GM12878 (cell line): ENCODE measurements around the gene TARS3. TPM values are rescaled to one million over a fixed set of nuclear protein-coding genes. Genes with fewer than 3 reads are reported as not detected.
A peak's percentile ranks its signal among the peaks of the same experiment; 100 is the strongest.

Experiments
- BHLHE40 ChIP-seq, 2 experiments: fragments of 450-650 bp in 1 of 2; IDR thresholded peaks; 2 replicates each; pipeline ENCODE4 v1.6.1; 2011 to 2017; ENCODE audit warnings: low read depth in 2 of 2, borderline replicate concordance in 1 of 2, improper control_type of control experiment in 1 of 2, low read length in 1 of 2, mild to moderate bottlenecking in 1 of 2
- CBFB ChIP-seq: IDR thresholded peaks from 2 replicates; pipeline ENCODE4 v1.6.1; 2016; ENCODE audit warnings: antibody characterized with exemption, low read depth
- CEBPB ChIP-seq, 2 experiments: fragments of 150-350 bp in 1 of 2; IDR thresholded peaks; 2 replicates each; pipeline ENCODE4 v1.6.1; 2012 to 2014; ENCODE audit warnings: low read depth in 2 of 2, low read length in 2 of 2, borderline replicate concordance in 1 of 2, inconsistent platforms in 1 of 2
- CREM ChIP-seq: IDR thresholded peaks from 2 replicates; pipeline ENCODE4 v1.6.1; 2014; ENCODE audit warnings: antibody characterized with exemption, low read depth
- EED ChIP-seq: sonication (generic); IDR thresholded peaks from 2 replicates; pipeline ENCODE4 v1.6.1; 2016; ENCODE audit warnings: antibody characterized with exemption, low read depth
- HDAC6 ChIP-seq: fragments of 200-600 bp; sonication (generic); IDR thresholded peaks from one replicate; pipeline ENCODE4 v1.8.0; 2017; ENCODE audit warnings: antibody characterized with exemption; ENCODE audit not compliant: unreplicated experiment
- MTA2 ChIP-seq: fragments of 450-650 bp; IDR thresholded peaks from 2 replicates; pipeline ENCODE4 v1.6.1; 2016; ENCODE audit warnings: low read depth, mild to moderate bottlenecking, moderate library complexity
- MXI1 ChIP-seq: fragments of 150-350 bp; IDR thresholded peaks from 2 replicates; pipeline ENCODE4 v1.6.1; 2011; ENCODE audit warnings: low read depth, mild to moderate bottlenecking, inconsistent platforms, low read length, improper control_type of control experiment
- MYC ChIP-seq: IDR thresholded peaks from 2 replicates; pipeline ENCODE4 v1.6.1; 2011; ENCODE audit warnings: mild to moderate bottlenecking, low read length, moderate library complexity, inconsistent platforms; ENCODE audit not compliant: insufficient read depth, insufficient replicate concordance, insufficient read length, severe bottlenecking
- NFIC ChIP-seq: IDR thresholded peaks from 2 replicates; pipeline ENCODE4 v1.6.1; 2012; ENCODE audit warnings: low read depth, mild to moderate bottlenecking, inconsistent platforms, low read length, moderate library complexity
- NR2C2 ChIP-seq: IDR thresholded peaks from 2 replicates; pipeline ENCODE4 v1.6.1; 2011; ENCODE audit warnings: borderline replicate concordance, low read depth; ENCODE audit not compliant: control insufficient read depth, insufficient read length
- RUNX3 ChIP-seq: IDR thresholded peaks from 2 replicates; pipeline ENCODE4 v1.6.1; 2012; ENCODE audit warnings: low read length, inconsistent platforms
- SIN3A ChIP-seq: IDR thresholded peaks from 2 replicates; pipeline ENCODE4 v1.6.1; 2012; ENCODE audit warnings: low read depth, low read length, improper control_type of control experiment
- ZNF622 ChIP-seq: fragments of 450-650 bp; IDR thresholded peaks from 2 replicates; pipeline ENCODE4 v1.6.1; 2017; ENCODE audit warnings: mild to moderate bottlenecking, inconsistent platforms
- polyA plus RNA-seq, 11 experiments: library from polyadenylated mRNA; depleted of rRNA in 4 of 11; unstranded in 6 of 11; stranded (reverse) in 5 of 11; fragments of >200 nt; fragmentation: Nextera tagmentation in 4 of 11; fragmentation: Illumina TruSeq in 1 of 11; extraction: Ambion mirVana in 4 of 11; extraction: Trizol in 1 of 11; gene quantifications; 1 replicate in 1 of 11; 2 replicates in 10 of 11; pipeline versions ENCODE4 v1.2.1 to v1.2.3, GENCODE V29; 2011 to 2016; ENCODE audit warnings: inconsistent platforms in 2 of 11, missing spikeins in 2 of 11, low read depth in 1 of 11
- total RNA-seq, 4 experiments: library from RNA; depleted of rRNA in 3 of 4; stranded (reverse); fragments of >200 nt in 3 of 4; fragmentation: Illumina TruSeq in 1 of 4; extraction: Trizol in 1 of 4; gene quantifications; 2 replicates each; pipeline versions ENCODE4 v1.2.1 to v1.2.3, GENCODE V29; 2013 to 2021
- TF ChIP-seq, protein P1 (sequence below): fragments of 450-650 bp; IDR thresholded peaks from 2 replicates; pipeline ENCODE4 v1.6.1; 2017; ENCODE audit warnings: antibody characterized with exemption, mild to moderate bottlenecking, moderate library complexity
- TF ChIP-seq, protein P2 (sequence below): IDR thresholded peaks from 2 replicates; pipeline ENCODE4 v1.6.1; 2011; ENCODE audit warnings: low read depth, low read length, improper control_type of control experiment, borderline replicate concordance

TARS3 gene
- total and polyA plus RNA-seq, 10 of the 15 experiments (the other 5 are each of a cell fraction or from before 2014, with no cell fraction given) = 1.4 to 7.8 (median 5.3) TPM

DNA sequence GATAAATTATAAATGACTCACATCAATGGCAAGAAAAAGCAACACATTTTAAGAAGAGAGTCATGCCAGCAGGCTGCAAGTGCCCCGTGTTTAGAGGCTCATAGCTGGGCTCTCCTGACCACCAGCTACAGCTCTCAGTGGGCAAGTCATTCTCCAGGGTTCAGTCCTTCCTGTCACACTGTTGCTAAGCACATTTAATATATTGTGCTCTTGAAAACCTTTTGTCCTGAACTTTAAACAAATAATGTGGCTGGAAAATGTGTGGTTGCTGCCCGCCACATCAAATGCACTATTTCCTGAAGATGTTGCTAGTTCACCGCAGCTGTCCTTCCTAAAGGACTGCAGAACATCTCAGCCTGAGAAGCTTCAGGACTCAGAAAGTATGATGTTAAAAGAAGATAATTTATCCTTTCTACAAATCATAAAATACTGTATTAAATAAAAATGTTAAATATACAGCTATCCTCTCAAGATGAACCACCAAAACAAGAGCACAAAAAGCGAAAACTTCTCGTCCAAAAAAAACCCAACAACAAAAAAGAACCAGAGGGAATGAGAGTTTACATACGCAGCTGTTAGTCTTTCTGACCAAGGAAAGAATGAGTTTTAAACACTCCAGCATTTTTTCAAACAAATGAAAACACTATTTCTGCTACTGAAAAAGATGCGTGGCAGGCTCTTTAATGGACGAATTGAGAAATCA lies 951 bp downstream of the TARS3 start (continued):
- TF ChIP-seq, protein P1, sequence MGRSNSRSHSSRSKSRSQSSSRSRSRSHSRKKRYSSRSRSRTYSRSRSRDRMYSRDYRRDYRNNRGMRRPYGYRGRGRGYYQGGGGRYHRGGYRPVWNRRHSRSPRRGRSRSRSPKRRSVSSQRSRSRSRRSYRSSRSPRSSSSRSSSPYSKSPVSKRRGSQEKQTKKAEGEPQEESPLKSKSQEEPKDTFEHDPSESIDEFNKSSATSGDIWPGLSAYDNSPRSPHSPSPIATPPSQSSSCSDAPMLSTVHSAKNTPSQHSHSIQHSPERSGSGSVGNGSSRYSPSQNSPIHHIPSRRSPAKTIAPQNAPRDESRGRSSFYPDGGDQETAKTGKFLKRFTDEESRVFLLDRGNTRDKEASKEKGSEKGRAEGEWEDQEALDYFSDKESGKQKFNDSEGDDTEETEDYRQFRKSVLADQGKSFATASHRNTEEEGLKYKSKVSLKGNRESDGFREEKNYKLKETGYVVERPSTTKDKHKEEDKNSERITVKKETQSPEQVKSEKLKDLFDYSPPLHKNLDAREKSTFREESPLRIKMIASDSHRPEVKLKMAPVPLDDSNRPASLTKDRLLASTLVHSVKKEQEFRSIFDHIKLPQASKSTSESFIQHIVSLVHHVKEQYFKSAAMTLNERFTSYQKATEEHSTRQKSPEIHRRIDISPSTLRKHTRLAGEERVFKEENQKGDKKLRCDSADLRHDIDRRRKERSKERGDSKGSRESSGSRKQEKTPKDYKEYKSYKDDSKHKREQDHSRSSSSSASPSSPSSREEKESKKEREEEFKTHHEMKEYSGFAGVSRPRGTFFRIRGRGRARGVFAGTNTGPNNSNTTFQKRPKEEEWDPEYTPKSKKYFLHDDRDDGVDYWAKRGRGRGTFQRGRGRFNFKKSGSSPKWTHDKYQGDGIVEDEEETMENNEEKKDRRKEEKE = no peak
- peak; percentile 70 for TF ChIP-seq MXI1
- TF ChIP-seq CREM = 0 out of 2 replicates have a peak, but pooled peaks have one; percentile 35
- TF ChIP-seq RUNX3 = peak; percentile 98
- TF ChIP-seq NR2C2 = no peak
- TF ChIP-seq EED = peak; percentile 60
- TF ChIP-seq CBFB = peak; percentile 63; the same call in 1 of the 2 replicates
- TF ChIP-seq, protein P2, sequence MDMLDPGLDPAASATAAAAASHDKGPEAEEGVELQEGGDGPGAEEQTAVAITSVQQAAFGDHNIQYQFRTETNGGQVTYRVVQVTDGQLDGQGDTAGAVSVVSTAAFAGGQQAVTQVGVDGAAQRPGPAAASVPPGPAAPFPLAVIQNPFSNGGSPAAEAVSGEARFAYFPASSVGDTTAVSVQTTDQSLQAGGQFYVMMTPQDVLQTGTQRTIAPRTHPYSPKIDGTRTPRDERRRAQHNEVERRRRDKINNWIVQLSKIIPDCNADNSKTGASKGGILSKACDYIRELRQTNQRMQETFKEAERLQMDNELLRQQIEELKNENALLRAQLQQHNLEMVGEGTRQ = no peak
- TF ChIP-seq CEBPB (IDR thresholded peaks at IDR 0.05; ENCODE audit: borderline replicate concordance in 1 of 2, low read depth in 2 of 2, low read length in 2 of 2) = no peak
- TF ChIP-seq HDAC6 = no peak
- no peak for TF ChIP-seq MTA2
- TF ChIP-seq ZNF622 = no peak
- TF ChIP-seq BHLHE40 (IDR thresholded peaks at IDR 0.05; ENCODE audit: borderline replicate concordance in 1 of 2, low read depth in 2 of 2, low read length in 1 of 2) = peak; percentile 32 to 54; a peak in 2 of 4 replicates
- TF ChIP-seq MYC = no peak
- TF ChIP-seq SIN3A = peak; percentile 69; the same call in 1 of the 2 replicates
- peak; percentile 63 for TF ChIP-seq NFIC
